Midbrain (tissue), 1 donor: ENCODE measurements around the gene PTPN12.
"Not testable (repeated sequence)": the region's sequence is repeated elsewhere in the genome, so short reads cannot be mapped to it uniquely, and the experiment has no call there.

Experiments used
- DNase-seq: peaks from one replicate; lab custom pipeline; 2025; lab: John Stamatoyannopoulos, UW

PTPN12 gene

GRCh38 chr7:77538281-77539212 lies 1.5 kb downstream of the PTPN12 start:
- DNase-seq, result peak; percentile 47

DNA sequence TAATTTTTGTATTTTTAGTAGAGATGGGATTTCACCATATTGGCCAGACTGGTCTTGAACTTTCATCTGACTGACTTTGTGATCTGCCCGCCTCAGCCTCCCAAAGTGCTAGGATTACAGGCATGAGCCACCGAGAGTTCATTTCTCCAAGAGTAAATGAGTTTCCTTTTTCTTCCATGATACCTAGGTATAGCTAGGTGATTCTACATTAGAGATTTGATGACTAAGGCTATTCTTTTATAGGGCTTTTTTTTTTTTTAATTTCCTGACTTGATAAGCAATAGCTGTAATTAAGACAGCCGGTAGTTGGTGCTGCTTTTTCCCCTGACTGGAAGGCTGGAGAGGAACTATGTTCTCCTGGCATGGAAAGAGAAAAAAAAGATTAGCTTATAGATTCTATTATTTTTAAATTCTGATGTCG lies 3.3 kb downstream of the PTPN12 start:
- DNase-seq, result no peak

DNA sequence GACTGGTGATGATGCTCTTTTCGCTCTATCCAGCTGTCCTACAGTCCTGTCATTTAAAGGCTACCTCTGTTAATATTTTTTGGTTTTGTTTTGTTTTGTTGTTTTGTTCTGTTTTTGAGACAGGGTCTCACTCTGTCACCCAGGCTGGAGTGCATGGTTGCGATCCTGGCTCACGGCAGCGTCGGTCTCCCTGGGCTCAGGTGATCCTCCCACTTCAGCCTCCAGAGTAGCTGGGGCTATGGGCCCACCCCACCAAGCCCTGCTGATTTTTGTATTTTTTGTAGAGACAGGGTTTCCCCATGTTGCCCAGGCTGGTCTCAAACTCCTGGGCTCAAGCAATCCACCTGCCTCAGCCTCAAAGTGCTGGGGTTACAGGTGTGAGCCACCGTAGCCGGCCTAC lies 3.9 kb downstream of the PTPN12 start:
- not testable (repeated sequence) for DNase-seq

DNA sequence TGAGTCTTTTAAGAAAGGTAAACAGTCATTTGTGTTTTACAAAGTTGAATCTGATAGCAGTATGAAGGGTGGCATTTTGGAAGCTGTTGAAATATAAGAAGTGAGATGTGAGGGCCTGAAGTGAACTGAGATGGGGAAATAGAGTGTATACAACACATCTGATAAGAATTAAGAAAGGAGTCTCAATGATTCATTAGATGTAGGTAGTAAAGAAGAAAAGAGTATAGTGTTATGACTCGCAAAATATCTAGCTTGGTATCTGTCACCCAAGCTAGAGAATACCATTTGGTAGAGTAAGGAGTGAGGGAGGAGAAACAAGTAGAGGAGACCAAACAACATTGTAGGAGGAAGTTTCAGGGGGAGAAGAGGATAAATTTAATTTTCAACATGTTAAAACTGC lies 5.3 kb downstream of the PTPN12 start:
- DNase-seq, result no peak

- no peak for DNase-seq
These were observed 5.8 kb downstream of the PTPN12 start for GRCh38 chr7:77542895-77543294.

GRCh38 chr7:77543910-77544309 lies 6.8 kb downstream of the PTPN12 start:
- no peak for DNase-seq

DNA sequence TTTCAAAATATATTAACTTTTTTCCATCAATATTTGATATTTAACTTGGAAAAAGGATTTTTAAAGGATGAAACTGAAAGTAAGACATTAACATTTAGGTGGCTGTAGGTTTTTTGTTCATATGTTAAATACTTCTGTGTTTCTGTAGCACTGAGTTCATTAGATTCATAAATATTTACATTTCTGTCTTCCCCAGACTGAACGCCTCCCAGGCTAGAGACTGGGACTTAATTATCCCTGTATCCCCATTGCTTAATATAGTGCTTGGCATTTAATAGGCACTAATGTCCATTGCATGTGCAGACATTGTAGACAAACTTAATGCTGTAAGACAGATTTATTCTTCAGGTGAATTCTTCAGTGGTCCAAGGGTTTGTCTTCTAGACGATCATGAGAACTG lies 7.4 kb downstream of the PTPN12 start:
- no peak for DNase-seq

GRCh38 chr7:77548206-77548605 lies 11.1 kb downstream of the PTPN12 start:
- DNase-seq, result no peak

GRCh38 chr7:77549106-77549870 lies 12.2 kb downstream of the PTPN12 start:
- no peak for DNase-seq

DNA sequence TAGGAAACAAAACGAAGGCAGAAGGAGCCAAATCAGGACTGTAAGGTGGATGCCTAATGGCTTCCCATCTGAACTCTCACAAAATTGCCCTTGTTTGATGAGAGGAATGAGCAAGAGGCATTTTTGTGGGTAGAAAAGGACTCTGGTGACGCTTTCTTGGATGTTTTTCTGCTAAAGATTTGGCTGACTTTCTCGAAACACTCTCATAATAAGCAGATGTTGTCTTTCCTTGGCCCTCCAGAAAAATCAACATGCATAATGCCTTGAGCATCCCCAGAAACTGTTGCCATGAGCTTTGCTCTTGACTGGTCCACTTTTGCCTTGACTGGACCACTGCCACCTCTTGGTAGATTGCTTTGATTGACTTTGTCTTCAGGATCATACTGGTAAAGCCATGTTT lies 13.5 kb downstream of the PTPN12 start:
- no peak for DNase-seq

- DNase-seq, result no peak
These were observed 16.0 kb downstream of the PTPN12 start for GRCh38 chr7:77553123-77553522.

DNA sequence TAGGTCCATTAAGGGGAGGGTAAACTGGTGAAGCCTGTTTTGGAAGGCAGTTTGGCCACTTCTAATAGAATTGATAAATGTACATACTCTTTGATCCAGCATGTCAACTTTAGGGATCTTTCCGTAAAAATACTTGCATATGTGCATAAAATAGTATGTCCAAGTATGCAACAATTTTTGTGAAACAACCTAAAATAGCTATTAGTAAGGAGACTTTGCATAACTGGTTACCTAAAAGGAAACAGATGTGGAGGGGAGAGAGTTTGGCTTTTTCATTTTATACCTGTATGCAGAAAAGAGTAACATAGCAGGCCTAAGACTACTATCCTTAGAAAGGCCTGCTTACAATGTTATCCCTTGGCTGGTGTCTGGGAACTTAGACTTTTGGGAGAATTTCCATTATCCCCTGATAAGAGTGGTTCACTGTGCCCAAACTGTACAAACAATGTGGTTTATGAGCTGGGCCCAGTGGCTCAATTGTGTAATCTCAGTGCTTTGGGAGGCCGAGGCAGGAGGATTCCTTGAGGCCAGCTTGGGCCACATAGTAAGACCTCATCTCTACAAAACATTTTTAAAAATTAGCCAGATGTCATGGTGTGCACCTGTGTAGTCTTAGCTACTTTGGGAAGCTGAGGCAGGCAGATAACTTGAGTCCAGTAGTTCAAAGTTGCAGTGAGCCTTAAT lies 21.3 kb downstream of the PTPN12 start:
- no peak for DNase-seq

- DNase-seq, result no peak
These were observed 24.3 kb downstream of the PTPN12 start for GRCh38 chr7:77561352-77561751.

DNA sequence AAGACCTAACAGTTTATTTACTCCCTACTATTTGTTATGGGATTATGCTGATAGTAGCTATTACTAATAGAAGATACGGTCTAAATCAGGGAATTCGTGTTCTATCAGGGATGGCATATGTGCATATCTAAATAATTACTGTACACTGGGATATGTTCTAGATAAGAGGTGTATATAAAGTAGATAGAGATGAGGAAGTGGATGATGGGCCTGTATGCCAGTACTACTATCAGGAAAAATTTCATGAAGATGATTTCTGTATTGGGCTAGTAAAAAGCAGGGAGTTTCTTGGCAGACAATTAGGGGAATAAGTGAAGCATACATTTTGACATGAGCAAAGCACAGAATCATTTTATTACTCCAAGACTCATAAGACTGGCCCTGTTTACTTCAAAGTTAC lies 26.2 kb downstream of the PTPN12 start:
- DNase-seq, result no peak

GRCh38 chr7:77565917-77566316 lies 28.8 kb downstream of the PTPN12 start:
- no peak for DNase-seq

- no peak for DNase-seq
These were observed 29.3 kb downstream of the PTPN12 start for GRCh38 chr7:77566421-77566820.

- no peak for DNase-seq
These were observed 32.6 kb downstream of the PTPN12 start for GRCh38 chr7:77569514-77570232.

DNA sequence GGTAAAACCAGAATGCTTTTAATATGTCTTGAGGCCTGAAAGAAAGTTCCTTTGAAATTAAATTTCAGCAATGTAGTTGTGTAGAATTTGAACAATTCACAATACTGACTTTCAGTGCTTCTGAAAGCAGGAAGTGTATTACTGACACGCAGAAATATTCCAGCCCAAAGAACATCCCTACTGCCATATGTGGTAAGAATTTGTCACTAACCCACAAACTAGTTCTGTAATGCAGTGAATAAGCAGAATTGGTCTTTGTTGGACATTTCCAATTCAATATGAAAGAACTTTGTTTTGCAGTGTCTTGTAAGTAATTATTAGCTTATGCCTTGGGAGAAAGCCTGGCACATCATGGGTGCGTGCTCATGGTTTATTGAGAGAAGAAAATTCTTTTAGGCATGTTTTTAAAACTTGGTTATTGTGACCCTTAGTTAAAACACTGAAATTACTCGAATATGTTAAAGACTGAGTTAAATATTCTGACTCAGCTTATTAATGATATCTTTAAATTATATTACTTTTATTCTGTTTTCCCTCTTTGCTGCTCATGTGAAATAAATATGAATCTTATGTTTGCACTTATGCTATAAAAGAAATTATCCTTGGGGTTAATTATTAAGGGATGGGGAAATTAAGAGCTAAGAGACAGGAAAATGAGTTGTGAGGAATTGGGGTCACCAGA lies 33.4 kb downstream of the PTPN12 start:
- DNase-seq, result peak; percentile 62

DNA sequence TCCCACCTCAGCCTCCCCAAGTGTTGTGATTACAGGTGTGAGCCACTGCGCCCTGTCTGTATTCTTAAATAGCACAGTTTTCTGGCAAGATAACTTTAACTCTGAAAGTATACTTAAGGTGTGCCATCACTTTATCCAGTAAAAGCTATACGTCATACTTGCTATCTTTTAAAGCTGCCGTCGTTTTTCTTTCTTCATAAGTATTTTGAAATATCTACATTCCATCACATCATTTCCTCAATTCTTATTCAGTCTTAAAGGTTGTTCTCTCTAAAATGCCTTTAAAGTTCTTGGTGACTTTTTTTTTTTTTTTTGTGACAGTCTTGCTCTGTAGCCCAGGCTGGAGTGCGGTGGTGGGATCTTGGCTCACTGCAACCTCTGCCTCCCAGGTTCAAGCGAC lies 34.7 kb downstream of the PTPN12 start:
- no peak for DNase-seq

GRCh38 chr7:77575187-77575586 lies 38.1 kb downstream of the PTPN12 start:
- no peak for DNase-seq

- no peak for DNase-seq
These were observed 39.8 kb downstream of the PTPN12 start for GRCh38 chr7:77576856-77577255.
